Lung microvascular endothelial cell (primary cell): ENCODE measurements around the gene MASP1. TPM values are rescaled to one million over a fixed set of nuclear protein-coding genes. Genes with fewer than 3 reads are reported as not detected.
A peak's percentile ranks its signal among the peaks of the same experiment; 100 is the strongest.

Experiments used
- DNase-seq, 2 donors: peaks; one replicate each; pipeline versions ENCODE4 v3.0.0 to v3.0.0-alpha.2; 2010; ENCODE audit warnings: low read depth in 2 of 2
- total RNA-seq: library from RNA; depleted of rRNA; stranded (reverse); fragments of >200 nt; gene quantifications from 2 replicates; pipeline ENCODE4 v1.2.1, GENCODE V29; 2014

The MASP1 gene
- total RNA-seq, 1 donor from 2014 or later = 0.40 TPM

DNA sequence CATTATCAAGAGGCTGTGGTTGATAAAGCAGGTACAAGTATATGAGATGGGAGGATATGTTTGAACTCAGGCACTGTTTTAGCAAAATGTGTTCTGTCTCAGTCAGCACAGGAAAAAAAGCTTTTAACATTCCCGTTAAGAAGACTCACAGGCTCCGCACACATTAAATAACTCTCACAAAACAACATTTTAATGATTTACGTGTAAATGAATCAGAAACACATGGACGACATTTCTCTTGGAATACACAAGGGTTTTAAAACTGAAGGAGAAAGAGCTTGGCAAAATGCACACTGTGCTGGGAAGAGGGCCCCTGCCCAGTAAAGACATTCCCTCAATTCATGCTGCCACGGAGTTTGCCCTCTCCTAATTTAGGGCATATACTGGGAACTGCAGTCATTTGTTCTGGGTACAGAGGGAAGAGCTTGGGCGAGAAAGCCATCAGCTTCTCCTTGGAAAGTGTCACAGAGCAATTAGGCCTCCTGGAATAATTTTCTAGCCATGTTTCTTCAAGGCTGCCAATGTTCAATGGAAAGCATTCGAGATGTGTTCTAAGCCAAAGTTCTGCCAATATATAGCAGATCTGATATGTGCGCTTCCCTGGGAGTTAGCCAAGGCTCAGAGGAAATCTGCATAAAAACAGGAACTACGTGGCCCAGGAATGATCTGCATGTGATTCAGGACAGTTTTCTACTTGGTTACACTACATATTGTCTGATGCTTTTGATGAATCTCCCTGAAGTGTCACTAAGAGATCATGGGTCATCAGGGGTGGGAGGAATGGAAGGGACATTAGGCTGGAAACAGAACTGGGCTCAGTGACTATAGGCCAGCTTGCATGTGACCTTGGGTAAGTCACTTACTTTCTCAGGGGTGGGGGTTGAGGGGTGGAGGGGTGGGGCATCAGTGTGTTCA, 2.2 kb upstream of the MASP1 start:
- peak; percentile 41 to 85 for DNase-seq

DNA sequence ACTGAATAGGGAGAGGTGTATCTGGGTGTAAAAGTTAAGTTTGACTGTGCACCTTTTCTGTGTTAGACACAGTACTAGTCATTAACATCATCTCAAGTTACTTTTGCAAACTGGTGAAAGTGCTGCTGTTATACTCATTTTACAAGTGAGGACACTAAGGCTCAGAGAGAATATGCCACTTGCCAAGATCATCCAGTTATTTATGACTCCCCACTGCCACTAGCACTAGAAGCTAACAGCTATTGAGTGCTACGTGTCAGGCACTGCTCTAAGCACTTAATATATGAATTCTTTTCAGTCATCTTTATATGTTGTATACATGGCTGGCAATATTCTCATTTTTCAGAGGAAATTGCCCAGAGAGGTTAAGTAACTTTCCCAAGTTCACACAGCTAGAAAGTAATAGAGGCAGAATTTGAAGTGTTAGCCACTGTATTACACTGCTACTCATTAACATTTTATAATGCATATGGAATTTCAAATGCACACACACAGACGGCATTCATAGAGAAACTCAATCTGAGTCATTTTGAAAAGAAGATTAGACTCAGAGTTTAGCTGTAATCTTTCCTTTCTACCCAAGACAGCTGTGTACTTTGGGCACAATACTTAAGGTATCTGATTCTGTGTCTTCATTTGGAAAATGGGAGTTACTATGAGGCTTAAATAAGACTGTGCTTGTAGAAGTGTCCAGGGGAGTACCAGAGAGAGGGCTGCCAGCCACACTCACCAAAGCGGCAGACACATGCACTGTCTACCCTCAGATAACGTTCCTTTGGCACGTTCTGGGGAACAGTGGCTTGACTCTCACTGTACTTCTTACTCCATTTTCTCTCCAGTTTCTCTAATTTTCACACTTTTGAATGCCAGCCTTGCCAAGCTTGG, 1.3 kb upstream of the MASP1 start:
- DNase-seq = no peak

DNA sequence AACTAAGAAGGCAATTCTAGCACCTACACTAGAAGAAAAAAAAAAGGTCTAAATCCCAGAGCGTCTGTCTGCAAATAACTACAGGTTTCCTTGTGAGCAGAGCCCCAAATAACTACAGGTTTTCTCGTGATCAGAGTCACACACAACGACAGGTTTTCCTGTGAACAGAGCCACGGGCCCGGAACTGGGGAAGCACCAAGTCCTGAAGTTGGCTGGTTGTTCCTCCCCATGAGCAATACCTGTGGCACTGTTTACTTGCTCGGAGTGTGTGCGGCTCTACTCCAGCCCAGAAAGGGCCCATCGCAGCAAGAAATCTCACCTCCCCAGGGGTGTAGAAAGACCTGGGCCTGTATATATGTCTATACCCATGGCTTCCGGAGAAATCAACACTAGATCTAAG, 644 bp upstream of the MASP1 start:
- no peak for DNase-seq

DNA sequence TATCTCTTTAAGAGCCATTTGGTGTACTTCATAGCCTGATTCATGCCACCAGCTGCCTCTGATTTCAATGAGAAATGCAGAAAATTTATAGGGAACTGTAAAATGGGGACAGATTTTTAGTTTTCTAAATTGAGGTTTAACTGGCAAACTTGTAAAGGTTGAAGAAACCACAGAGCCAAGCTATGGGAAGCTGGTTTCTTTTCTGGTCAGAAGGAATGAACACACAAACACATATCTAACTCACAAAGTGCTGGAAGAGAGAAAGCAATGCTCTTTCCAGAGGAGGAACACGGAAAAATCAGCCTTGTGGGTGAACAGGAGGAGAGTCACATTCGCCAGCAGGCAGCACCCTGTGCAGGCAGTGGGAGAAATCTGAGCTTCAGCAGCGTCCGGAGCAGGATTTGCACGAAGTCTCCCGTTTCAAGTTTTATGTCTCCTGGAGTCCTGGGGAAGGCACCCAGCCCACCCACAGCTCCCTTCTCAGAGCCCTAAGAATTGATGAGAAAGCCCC, 481 bp downstream of the MASP1 start:
- no peak for DNase-seq

DNA sequence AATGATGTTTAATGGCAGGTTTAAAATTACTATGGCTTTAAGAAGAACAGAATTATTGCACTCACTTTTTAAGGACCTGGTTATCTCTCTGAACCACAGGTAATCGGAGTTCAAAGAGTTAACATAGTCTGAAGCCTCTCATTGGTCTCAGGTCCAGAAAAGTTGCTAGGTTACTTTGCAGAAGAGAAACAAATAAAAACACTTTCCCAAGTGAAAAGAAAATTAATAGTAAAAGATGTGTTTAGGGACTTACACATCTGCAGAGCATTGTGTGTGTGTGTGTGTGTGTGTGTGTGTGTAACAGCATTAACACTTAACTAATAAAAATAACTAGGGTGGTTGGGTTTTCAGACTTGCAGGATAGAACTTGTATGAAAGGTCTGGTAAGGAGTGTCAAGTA, 1.0 kb downstream of the MASP1 start:
- DNase-seq = no peak

DNA sequence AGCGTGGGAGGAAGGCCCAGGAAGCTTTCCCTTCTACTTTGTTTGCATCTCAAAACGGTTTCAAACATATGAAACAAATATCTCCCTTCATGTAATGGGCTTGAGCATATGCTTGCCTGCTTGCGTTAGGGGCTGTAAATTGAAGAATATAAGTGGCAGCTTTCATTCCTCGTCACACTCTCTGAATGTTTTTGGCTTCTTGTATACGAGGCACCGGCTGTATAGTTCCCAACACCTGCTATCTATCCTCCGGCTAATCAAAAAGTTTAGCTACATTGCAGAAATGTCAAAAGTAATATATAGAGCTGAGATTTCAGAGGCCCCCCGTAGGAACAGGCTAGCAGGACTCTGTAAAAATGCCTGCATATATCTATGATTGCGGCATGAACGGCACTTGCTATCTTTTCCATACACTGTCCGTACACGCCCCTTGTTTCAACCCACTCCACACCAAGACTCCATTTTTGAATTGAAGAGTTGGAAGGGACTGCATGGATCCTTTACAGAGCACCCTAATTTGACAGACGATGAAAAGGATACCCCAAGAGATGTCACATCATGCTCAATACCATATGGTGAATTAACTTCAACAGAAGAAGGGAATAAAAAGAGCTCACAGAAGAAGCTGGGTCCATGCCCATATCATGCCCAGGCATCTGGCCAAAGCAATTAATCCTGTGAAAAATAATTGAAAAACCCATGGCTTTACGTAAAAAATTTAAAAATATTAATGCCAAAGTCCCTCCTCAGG, 2.5 kb downstream of the MASP1 start:
- no peak for DNase-seq

DNA sequence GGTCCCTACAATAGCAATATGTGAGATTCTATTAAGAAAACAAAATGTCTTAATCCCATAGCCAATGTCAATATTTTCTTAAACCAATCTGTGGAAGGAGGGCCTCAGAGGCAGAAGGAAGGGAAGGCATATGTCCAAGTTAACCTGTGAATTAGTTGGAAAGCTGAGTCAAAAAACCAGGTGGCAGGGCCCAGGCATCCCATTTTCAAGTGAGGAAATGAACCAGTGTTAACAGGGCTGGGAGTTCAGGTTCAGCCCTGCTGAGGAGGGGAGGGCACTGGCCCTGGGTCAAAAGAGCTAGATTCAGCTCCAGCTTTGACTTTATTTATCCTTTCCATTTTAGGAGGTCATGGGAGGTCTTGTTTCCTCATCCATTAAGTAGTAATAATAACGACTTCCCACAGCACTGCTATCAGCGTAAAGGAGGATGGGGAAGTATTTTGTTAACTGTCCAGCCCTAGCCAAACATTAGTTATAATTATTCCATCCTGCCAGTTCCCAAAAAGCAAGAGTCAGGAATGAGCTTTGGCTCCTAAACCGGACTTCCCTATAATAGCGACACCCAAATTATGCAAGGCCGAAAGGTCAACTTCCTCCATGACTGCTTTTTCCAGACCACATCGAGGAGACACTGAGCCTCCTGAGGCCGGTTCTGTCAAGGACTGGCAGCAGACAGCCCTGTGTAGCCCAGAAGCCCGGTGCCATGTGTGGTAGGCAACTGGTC, 3.2 kb downstream of the MASP1 start:
- no peak for DNase-seq

DNA sequence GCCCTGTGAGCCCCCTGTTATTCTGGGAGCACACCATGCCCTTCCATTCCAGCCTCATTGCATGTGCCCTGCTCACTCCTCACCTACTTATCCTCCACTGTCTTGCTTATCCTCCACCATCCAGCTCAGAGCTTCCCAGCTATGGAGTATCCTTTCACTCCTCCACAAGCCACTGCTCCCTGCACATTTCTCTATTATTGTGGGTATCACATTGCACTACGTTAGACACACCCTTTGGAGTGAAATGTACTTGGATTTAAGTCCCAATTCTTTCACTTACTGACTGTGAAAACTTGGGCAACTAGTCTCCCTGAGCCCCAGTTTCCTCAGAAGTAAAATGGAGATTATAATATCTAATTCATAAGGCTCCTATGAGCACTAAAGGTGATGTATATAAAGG, 4.3 kb downstream of the MASP1 start:
- DNase-seq = no peak

DNA sequence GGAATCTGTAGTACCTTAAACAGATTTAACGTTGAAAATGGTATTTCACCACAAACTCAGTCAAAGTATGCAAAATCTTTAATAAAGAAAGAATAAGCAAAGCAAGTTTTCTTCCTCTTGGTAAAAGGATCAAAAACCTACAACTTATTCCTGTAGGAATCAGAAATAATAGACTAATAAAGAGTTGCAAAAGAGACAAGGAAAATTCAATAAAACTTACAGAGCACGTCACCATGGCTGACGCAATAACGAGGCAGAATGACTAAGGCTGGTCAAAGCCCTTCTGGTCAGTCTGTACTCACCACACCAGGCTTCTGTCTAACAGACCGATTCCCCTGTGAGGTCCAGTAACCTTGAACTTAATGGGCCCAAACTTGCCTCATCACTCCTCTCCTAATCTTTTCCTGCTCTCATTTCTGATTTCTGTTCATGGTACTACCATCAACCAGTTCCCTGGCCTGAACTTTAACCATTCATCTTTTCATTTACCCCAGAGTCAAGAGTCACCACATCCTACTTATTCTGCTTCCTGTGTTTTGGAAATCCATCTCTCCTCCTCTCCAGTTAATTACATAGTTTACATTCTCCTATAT, 5.0 kb downstream of the MASP1 start:
- no peak for DNase-seq

DNA sequence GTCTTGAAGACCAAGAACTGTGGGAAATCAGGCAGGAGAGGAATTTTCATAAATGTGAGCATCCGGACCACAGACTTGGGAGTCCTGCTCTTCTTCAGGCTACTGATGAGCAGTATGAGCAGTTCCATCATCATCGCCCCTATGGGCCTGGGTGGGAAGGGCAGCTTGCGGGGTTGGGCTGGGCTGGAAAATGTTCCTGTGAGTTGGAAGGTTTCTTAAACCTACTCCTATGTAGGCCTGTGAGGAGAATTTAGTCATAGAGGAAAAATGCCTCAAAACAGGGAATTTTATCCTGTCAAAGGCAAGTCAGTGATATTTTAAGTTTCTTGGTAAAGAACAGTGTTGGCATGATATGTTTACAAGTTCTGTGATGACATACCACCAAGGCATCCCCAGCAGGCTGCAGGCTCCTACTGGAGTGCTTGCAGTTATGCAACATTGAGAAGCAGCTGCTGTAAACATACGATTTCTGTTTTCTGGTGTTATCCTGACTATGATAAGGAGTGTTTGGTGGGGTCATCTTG, 10.3 kb downstream of the MASP1 start:
- DNase-seq = no peak

DNA sequence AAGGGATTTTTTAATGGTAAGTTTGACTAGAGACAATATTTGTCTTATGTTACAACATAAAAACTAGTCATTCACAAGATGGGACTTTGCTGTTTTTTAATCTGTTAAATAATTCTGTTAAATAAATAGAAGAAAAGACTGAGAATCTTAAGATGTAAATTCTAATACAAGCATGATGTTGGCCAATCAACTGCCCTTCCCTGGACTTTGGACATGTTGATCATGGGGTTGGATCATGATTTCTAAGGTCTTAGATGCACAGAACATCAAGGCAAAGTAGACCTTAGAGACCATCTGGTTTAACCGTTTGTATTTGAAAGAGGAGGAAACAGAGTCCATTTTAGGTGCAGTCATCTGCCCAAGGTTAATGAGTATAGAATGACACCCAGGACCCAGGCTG, 10.9 kb downstream of the MASP1 start:
- DNase-seq = no peak

DNA sequence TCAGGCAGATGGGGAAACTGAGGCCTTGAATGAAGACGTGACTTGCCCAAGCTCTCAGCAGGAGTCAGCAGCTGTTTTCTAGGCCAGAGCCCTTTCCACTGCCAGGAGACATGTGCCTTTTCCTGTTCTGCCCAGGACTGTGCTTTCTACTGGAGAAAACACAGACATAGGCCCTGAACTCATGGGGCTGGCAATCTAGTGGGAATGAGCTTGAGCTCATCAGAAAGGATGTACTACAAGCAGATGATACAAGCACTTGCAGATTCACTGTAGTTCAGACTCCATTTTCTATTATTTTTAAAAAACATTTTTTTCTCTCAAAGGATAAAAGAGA, 14.4 kb downstream of the MASP1 start:
- DNase-seq = no peak

DNA sequence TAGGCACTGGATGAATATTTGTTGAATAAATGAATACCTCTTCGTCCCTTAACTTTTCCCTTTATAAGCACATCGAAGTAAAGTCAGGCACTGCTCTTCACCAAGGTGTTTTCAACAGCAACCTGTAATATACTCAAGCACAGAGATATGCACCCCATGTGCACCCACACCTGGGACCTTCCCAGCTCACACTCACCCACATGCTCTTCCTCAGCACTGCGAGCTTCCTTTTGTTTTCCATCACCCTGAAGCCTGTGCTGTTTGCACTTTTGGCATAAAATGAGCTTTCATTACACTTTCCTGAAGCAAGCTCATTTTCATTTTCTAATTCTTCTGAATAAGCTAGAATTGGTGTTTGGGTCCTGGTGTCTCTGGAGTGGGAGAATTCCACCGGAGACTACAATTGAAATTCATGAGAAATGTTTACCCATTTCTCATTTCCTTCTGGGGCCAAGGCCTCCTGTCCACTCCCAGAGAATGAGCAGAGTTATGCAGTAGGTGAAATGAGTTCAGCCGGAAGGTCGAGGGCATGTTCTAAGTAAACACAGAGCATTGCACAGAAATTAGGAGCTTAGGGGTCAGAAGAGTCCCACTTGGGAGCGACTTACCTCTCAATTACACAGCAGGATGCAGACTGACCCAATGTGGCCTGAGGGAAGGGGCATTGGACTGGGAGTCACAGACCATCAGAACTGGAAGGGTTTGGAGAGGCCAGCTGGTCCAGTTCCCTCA, 15.0 kb downstream of the MASP1 start:
- peak in 1 of 2 donors; percentile 27 for DNase-seq

DNA sequence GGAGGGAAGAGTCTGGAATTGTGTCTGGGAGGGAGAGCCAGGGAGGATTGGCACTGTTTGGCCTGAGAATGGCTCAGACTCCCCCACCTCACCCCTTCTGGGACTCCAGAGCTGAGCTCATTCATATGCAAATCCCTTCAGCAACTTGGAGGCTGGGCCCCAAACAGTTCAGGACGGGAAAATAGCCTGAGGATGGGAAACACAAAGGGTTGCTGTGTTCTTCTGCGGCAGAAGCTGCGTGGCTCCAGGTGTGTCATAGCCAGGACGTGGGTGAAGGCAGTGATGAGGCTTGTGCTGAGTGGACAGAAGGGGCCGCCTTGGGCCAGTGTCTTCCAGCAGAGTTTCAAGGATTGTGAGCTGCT, 16.6 kb downstream of the MASP1 start:
- no peak for DNase-seq

DNA sequence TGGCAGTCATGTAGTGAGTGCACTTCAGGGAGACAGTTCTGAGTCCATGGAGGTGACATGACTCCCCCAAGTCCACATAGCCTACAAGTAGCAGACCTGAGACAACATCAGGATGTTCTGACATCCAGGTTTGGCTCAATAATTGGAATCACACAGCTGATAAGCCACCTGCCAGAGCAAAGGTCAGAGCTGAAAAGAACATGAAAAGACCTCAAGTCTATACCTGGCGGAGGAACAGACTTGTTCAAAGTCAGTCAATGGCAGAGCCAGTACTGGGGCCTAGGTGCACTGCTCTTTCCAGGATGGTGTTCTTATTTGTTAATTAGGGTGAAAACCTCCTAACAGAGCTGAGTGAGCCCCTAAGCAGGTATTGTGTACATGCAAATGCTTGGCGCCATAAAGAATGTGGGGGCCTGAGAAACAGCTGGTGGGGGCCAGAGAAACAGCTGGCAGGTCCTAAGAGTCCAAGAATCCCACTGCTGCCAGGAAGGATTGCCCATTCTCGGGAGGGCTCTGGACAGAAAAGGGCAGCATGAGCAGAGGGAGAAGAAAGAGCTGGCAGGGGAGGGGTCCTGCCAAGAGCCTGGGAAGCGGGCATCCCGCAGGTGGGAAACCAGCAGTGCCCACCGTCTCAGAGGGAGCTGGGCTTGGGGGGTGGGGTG, 17.1 kb downstream of the MASP1 start:
- no peak for DNase-seq

DNA sequence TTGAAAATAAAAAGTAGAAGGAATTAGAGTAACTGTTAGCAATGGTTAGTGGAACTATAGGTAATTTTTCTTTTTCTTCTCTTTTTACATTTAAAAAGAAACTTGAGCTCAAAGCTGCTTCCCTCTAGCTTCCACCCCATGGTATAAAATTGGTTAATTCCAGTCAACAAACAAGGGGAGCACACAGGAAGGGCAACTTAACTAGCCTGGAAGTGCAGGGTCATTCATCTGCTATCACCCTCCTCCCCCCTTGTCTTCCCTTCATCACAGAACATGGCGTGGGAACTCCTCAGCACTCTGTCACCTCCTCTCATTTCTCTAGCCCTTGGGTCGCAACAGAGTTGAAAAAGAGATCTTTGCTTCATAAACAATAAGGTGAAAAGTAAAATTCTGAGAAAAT, 20.0 kb downstream of the MASP1 start:
- DNase-seq = no peak

DNA sequence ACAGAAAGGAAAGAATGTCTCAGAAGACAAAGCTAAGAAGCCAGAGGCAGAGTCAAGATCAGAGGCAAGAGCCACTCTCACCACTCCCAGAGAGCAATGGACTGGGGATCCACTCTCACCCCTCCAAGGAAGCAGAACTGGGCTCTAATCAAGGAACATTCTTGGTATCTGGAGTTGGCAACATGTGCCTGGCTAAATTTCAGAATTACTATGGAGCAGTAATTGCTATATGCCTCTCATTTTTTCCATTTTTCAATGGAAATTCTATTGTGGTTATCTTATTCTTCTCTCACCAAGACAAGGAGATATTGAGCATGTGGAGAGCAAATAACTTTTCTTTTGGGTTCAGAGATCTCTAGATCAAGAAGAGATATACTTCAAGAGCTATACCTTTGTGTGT, 22.1 kb downstream of the MASP1 start:
- DNase-seq = no peak

DNA sequence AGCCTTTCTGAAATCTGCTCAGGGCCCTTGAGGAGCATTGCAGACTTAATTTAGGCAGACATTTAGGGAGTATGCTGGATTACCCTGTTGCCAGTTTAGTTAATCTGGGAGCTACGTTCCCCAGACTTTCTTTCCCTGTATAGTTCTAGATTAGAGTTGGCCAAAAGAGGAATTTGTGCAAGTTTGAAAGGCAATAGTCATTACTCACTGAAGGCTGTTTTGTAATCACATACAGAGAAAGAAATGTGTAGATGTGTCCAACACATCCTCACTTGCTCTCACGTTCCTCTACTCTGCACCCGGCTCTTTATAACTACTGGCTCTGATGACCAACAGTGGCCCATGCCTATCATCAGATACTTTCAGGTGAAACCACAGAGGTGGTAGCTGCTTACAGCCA, 24.2 kb downstream of the MASP1 start:
- no peak for DNase-seq

DNA sequence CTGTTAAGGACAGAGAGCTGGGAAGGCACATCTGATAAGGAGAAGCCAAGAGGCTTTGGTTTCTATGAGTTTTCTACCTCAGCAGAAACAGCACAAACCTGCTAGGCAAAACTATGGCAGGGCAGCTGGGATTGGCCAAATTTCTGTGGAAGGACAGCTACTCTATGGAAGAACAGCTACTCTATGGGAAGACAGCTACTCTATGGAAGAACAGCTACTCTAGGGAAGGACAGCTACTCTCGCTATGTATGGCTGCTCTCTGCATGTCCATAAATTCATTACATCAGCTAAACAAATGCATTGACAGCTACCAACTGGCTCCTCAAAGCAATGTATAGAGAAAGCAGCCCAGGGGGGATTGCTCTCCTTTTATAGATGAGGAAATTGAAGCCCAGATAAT, 24.8 kb downstream of the MASP1 start:
- no peak for DNase-seq
